Thoracic aorta (tissue), 2 donors: ENCODE data around the gene KIRREL3. TPM values are rescaled to one million over a fixed set of nuclear protein-coding genes. Genes with fewer than 3 reads are reported as not detected.

Source experiments
- ATAC-seq: fragments of 150-250 bp; one replicate; pipeline ENCODE4 v1.8.0; 2017; ENCODE audit warnings: low read depth; ENCODE audit not compliant: insufficient number of reproducible peaks, low FRiP score
- DNase-seq: peaks from one replicate; pipeline ENCODE4 v3.0.0-alpha.2; 2020; ENCODE audit warnings: low spot score
- H3K27ac ChIP-seq, 2 donors: fragments of 200-600 bp; sonication (generic); 1 replicate in 1 of 2; 2 replicates in 1 of 2; pipeline ENCODE4 v1.5.1; 2016; ENCODE audit warnings: mild to moderate bottlenecking in 2 of 2, moderate library complexity in 2 of 2
- H3K27me3 ChIP-seq: fragments of 200-600 bp; sonication (generic); replicated peaks from 2 replicates; pipeline ENCODE4 v1.6.0; 2016; ENCODE audit warnings: mild to moderate bottlenecking; ENCODE audit not compliant: insufficient read depth
- H3K36me3 ChIP-seq: fragments of 200-600 bp; sonication (generic); one replicate; pipeline ENCODE4 v1.5.1; 2016
- H3K4me1 ChIP-seq, 2 donors: fragments of 200-600 bp; sonication (generic); 1 replicate in 1 of 2; 2 replicates in 1 of 2; pipeline versions ENCODE4 v1.5.1 to v1.6.0; 2016; ENCODE audit warnings: low read depth in 2 of 2, mild to moderate bottlenecking in 1 of 2; ENCODE audit not compliant: control insufficient read depth in 1 of 2
- H3K4me3 ChIP-seq: fragments of 200-600 bp; sonication (generic); 2 replicates; pipeline ENCODE4 v1.5.1; 2016; ENCODE audit warnings: mild to moderate bottlenecking
- H3K9me3 ChIP-seq: fragments of 200-600 bp; sonication (generic); 2 replicates; pipeline ENCODE4 v1.5.1; 2016
- CTCF ChIP-seq: fragments of 200-600 bp; sonication (generic); IDR thresholded peaks from one replicate; pipeline ENCODE4 v1.5.1; 2019; ENCODE audit warnings: antibody characterized with exemption
- total RNA-seq, 2 donors: library from RNA; depleted of rRNA; stranded (reverse); fragments of >200 nt; gene quantifications; one replicate each; pipeline versions ENCODE4 v1.1.0 to v1.2.3, GENCODE V29; 2016

KIRREL3 gene
- total RNA-seq, 2 donors from 2014 or later = not detected

- ATAC-seq (no peak), DNase-seq (no peak)
- Histone ChIP-seq H3K9me3 (no peaks in the 10 kb centered on the region), H3K4me3 (no peak overlapping the region), H3K4me1 (no peaks in the 10 kb centered on the region), H3K27ac (no peak overlapping the region), H3K36me3 (no peaks in the 10 kb centered on the region), H3K27me3 (no peaks in the 10 kb centered on the region)
- TF ChIP-seq CTCF = no peak
Observed at GRCh38 chr11:126711977-126712625, 288.5 kb downstream of the KIRREL3 start.

GRCh38 chr11:126710804-126711399 lies 289.7 kb downstream of the KIRREL3 start:
- H3K36me3 ChIP-seq = no peaks in the 10 kb centered on the region
- H3K27me3 ChIP-seq = no peaks in the 10 kb centered on the region
- H3K27ac ChIP-seq = no peak overlapping the region
- TF ChIP-seq CTCF = no peak
- no peaks in the 10 kb centered on the region for H3K9me3 ChIP-seq
- DNase-seq (no peak), ATAC-seq (no peak)
- no peaks in the 10 kb centered on the region for H3K4me1 ChIP-seq
- H3K4me3 ChIP-seq = no peak overlapping the region

GRCh38 chr11:126707498-126707897 lies 293.1 kb downstream of the KIRREL3 start:
- H3K9me3 ChIP-seq = no peaks in the 10 kb centered on the region
- TF ChIP-seq CTCF = no peak
- no peak overlapping the region for H3K4me3 ChIP-seq
- no peaks in the 10 kb centered on the region for H3K36me3 ChIP-seq
- no peaks in the 10 kb centered on the region for H3K27me3 ChIP-seq
- H3K27ac ChIP-seq = no peak overlapping the region
- no peak for ATAC-seq
- H3K4me1 ChIP-seq = no peaks in the 10 kb centered on the region
- no peak for DNase-seq

GRCh38 chr11:126704096-126704495 lies 296.5 kb downstream of the KIRREL3 start:
- ATAC-seq = no peak

GRCh38 chr11:126703662-126704061 lies 296.9 kb downstream of the KIRREL3 start:
- no peak overlapping the region for H3K4me3 ChIP-seq
- no peaks in the 10 kb centered on the region for H3K9me3 ChIP-seq
- ATAC-seq (no peak), DNase-seq (no peak)
- no peaks in the 10 kb centered on the region for H3K27me3 ChIP-seq
- no peaks in the 10 kb centered on the region for H3K36me3 ChIP-seq
- TF ChIP-seq CTCF = no peak
- no peaks in the 10 kb centered on the region for H3K4me1 ChIP-seq
- no peak overlapping the region for H3K27ac ChIP-seq

More at GRCh38 chr11:126704096-126704495, 296.5 kb downstream of the KIRREL3 start:
- no peak for TF ChIP-seq CTCF
- DNase-seq = no peak
- no peaks in the 10 kb centered on the region for H3K4me1 ChIP-seq
- H3K9me3 ChIP-seq = no peaks in the 10 kb centered on the region
- H3K4me3 ChIP-seq = no peak overlapping the region
- no peaks in the 10 kb centered on the region for H3K27me3 ChIP-seq
- no peak overlapping the region for H3K27ac ChIP-seq
- H3K36me3 ChIP-seq = no peaks in the 10 kb centered on the region
